Cardiac fibroblast (primary cell): Measurements from ENCODE around the gene RUBCNL.

ENCODE experiments used
- DNase-seq, 2 donors: peaks; one replicate each; pipeline versions ENCODE4 v3.0.0 to v3.0.0-alpha.2; 2010; ENCODE audit warnings: low read depth in 2 of 2
- H3K4me3 ChIP-seq, 2 donors: replicated peaks in 1 of 2; 1 replicate in 1 of 2; 2 replicates in 1 of 2; pipeline ENCODE4 v1.5.1; 2011; ENCODE audit warnings: low read depth in 2 of 2, low read length in 2 of 2, mild to moderate bottlenecking in 2 of 2, moderate library complexity in 1 of 2
- TF ChIP-seq, protein P1 (sequence below): IDR thresholded peaks from one replicate; pipeline ENCODE4 v1.5.1; 2011; ENCODE audit warnings: low read depth, mild to moderate bottlenecking, low read length, inconsistent platforms

Gene RUBCNL

DNA sequence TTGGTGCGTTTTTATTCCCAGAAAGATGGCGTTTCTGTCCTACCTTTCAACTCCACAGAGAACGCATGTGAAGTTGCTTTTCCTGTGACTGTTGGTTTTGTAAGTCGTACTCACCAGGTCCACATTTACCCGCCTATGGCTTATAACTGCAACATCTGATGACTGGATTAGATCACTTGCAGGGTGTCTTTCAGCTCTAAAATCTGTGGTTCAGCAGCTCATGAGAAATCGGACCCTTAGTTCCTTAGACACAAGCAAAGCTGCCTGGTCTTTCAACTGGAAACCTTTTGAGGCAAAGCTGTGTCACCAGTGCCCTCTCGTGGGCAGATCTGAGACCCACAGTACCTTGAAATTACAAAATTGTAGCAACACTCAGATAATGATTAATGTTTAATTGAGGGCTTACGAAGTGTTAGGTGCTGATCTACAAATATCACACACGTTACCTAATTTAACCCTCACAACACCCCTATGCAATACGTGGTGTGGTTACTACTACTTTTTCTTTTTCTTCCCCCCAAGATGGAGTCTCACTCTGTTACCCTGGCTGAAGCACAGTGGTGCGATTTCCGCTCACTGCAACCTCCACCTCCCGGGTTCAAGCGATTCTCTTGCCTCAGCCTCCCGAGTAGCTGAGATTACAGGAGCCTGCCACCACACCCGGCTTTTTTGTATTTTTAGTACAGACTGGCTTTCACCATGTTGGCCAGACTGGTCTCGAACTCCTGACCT, 65.4 kb downstream of the RUBCNL start:
- H3K4me3 ChIP-seq = no peak overlapping the region
- DNase-seq = peak; percentile 77
- TF ChIP-seq, protein P1, sequence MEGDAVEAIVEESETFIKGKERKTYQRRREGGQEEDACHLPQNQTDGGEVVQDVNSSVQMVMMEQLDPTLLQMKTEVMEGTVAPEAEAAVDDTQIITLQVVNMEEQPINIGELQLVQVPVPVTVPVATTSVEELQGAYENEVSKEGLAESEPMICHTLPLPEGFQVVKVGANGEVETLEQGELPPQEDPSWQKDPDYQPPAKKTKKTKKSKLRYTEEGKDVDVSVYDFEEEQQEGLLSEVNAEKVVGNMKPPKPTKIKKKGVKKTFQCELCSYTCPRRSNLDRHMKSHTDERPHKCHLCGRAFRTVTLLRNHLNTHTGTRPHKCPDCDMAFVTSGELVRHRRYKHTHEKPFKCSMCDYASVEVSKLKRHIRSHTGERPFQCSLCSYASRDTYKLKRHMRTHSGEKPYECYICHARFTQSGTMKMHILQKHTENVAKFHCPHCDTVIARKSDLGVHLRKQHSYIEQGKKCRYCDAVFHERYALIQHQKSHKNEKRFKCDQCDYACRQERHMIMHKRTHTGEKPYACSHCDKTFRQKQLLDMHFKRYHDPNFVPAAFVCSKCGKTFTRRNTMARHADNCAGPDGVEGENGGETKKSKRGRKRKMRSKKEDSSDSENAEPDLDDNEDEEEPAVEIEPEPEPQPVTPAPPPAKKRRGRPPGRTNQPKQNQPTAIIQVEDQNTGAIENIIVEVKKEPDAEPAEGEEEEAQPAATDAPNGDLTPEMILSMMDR = peak; percentile 80

DNA sequence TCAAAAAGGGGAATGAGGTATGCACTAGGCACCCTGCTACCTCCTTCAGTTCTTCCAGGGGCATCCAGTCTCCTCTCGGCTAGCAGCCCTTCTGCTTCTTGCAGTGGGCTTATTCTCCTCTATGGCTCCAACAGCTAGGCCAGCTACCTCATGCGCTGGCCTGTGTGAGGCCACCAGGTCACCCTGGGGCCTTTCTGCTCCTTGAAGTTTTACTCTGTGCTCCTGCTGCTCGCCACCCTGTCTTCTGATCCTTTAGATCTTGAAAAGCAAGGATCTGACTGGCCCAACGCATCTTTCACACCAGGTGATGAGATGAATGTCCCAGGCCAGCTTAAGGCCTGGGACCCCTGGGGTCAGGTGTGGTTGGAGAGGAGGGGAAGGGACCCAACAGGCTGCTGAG, 66.2 kb downstream of the RUBCNL start:
- no peak overlapping the region for H3K4me3 ChIP-seq
- TF ChIP-seq, protein P1 = no peak
- no peak for DNase-seq

DNA sequence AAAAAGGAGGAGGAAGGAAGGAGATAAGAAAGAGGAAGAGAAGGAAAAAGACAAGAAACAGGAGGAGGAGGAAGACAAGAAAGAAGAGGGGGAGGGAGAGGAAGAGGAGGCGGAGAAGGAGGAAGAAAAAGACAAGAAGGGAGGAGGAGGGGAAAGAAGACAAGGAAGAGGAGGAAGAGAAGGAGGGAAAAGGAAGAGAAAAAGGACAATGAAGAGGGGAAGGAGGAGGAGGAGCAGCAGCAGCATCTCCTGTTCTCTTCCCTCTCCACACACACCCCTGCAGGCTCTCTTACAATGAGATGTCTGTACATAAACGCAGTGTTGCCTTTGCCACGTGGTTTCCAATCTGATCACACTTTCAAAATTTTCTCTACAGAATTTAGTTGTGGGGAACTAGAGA, 66.6 kb downstream of the RUBCNL start:
- no peak for DNase-seq
- TF ChIP-seq, protein P1 = no peak
- no peak overlapping the region for H3K4me3 ChIP-seq

DNA sequence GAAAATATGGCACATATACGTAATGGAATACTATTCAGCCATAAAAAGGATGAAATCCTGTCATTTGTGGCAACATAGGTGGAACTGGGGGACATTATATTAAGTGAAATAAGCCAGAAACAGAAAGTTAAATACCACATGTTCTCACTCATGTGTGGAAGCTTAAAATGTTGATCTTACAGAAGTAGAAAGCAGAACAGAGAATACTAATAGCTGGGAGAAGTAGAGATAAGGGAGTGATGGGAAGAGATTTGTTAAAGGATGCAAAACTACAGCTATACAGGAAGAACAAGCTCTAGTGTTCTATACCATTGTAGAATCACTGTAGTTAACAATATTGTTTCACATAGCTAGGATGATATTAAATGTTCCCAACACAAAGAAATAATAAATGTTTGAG, 68.1 kb downstream of the RUBCNL start:
- TF ChIP-seq, protein P1 = no peak
- H3K4me3 ChIP-seq = no peak overlapping the region
- DNase-seq = no peak

DNA sequence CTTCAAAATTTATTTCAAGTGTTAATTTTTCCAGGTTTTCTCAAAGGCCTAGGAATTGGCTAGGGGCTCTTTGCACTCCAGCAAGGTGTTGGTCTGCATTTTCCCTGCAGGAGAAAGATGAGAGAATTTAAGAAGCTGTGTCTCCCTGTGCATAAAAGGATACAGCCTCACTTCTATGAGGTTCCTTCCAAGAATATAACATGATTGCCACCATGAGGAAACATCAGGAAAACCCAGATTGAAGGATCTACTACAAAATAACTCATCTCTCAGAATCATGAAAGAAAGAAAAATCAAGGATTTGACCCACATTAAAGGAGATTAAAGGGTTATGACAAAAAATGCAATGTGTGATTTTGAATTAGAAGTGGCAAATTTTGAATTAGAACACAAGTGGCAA, 69.9 kb downstream of the RUBCNL start:
- TF ChIP-seq, protein P1 = peak; percentile 18
- DNase-seq = peak; percentile 35 to 50
- no peak overlapping the region for H3K4me3 ChIP-seq

DNA sequence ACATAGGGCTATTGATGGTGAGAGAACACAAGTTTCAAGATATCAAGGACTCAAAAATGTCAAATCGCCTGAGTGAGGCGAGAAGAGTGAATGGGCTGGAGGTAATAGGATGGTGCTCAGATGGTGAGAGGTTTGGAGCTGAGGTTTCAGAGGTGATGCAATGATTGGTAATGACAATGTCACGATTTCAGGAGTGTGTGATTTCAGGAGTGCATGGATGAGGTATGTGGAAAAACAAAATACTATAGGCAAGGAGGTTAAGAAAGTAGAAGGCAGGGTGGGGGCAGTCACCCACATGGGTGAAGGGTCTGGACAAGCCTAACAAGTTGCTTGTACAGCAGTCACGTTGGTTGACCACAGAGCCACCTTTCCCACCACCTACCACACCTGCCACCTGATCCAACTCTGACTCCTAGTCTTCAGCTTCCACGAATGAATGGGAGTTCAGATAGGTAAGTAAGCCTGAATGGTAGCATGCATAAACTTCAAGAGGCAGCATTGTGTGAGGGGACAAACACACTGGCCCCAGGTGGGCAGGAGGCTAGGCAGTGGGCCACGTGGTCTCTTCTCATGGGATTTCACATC, 71.5 kb downstream of the RUBCNL start:
- TF ChIP-seq, protein P1 = no peak
- no peak overlapping the region for H3K4me3 ChIP-seq
- no peak for DNase-seq
